BJ (cell line): ENCODE data around the gene CORO2A. TPM values are rescaled to one million over a fixed set of nuclear protein-coding genes. Genes with fewer than 3 reads are reported as not detected.
A peak's percentile ranks its signal among the peaks of the same experiment; 100 is the strongest.

Source experiments
- CTCF ChIA-PET: fragments of 350-600 bp; formaldehyde crosslinking; extraction: SDS; loops from one replicate; lab custom pipeline; 2021; ENCODE audit warnings: antibody characterized with exemption, inconsistent platforms; lab: Yijun Ruan, JAX
- POLR2A ChIA-PET: fragments of 300-600 bp; sonication (Branson Sonifier 250); formaldehyde crosslinking; extraction: SDS; loops from one replicate; lab custom pipeline; 2021; ENCODE audit warnings: antibody characterized with exemption; lab: Charles Lee
- DNase-seq: peaks from one replicate; pipeline ENCODE4 v3.0.0-alpha.2; 2011; ENCODE audit warnings: low read depth
- H3K27me3 ChIP-seq: 2 replicates; pipeline ENCODE4 v1.6.0; 2011; ENCODE audit warnings: low read length; ENCODE audit not compliant: control insufficient read depth, insufficient read depth
- H3K36me3 ChIP-seq: 2 replicates; pipeline ENCODE4 v1.5.1; 2011; ENCODE audit warnings: low read length; ENCODE audit not compliant: control insufficient read depth, insufficient read depth
- H3K4me3 ChIP-seq: 2 replicates; pipeline ENCODE4 v1.5.1; 2011; ENCODE audit warnings: low read depth, mild to moderate bottlenecking, control low read depth, low read length
- polyA plus RNA-seq: library from polyadenylated mRNA; depleted of rRNA; stranded (reverse); fragments of >200 nt; gene quantifications from 2 replicates; pipeline ENCODE4 v1.2.3, GENCODE V29; 2011
- TF ChIP-seq, protein P1 (sequence below): IDR thresholded peaks from 2 replicates; pipeline ENCODE4 v1.5.1; 2011; ENCODE audit warnings: low read depth, mild to moderate bottlenecking, control low read depth, inconsistent platforms, low read length, moderate library complexity; ENCODE audit not compliant: insufficient read depth

The CORO2A gene
- polyA plus RNA-seq, 1 experiment, result 1.5 TPM

DNA sequence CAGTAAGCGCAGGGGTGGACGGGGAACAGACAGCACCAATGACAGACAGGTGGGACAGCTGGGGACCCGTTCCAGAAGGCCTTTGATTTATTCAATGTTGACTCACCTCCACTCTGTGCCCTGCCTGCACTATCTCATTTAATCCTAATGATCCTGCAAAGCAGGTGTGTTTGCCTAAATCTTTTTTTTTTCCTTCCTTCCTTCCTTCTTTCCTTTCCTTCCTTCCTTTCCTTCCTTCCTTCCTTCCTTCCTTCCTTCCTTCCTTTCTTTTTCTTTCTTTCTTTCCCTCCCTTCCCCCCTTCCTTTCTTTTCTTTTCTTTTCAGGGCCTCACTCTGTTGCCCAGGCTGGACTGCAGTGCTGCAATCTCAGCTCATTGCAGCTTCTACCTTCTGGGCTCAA is 17.1 kb upstream of the CORO2A start:
- H3K4me3 ChIP-seq, result no peak overlapping the region
- H3K36me3 ChIP-seq, result peaks cover 33% of the 10 kb centered on the region
- DNase-seq, result no peak
- ChIA-PET POLR2A (no interaction called here), CTCF (interaction anchor here (0.7 to 9.2 kb wide), 5 partner anchors 12 to 1702 kb away, joined by 4 to 75 read pairs (median 26); partner anchors contain the start of gene TBC1D2)
- H3K27me3 ChIP-seq, result no peaks in the 10 kb centered on the region
- TF ChIP-seq, protein P1, sequence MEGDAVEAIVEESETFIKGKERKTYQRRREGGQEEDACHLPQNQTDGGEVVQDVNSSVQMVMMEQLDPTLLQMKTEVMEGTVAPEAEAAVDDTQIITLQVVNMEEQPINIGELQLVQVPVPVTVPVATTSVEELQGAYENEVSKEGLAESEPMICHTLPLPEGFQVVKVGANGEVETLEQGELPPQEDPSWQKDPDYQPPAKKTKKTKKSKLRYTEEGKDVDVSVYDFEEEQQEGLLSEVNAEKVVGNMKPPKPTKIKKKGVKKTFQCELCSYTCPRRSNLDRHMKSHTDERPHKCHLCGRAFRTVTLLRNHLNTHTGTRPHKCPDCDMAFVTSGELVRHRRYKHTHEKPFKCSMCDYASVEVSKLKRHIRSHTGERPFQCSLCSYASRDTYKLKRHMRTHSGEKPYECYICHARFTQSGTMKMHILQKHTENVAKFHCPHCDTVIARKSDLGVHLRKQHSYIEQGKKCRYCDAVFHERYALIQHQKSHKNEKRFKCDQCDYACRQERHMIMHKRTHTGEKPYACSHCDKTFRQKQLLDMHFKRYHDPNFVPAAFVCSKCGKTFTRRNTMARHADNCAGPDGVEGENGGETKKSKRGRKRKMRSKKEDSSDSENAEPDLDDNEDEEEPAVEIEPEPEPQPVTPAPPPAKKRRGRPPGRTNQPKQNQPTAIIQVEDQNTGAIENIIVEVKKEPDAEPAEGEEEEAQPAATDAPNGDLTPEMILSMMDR, result no peak

DNA sequence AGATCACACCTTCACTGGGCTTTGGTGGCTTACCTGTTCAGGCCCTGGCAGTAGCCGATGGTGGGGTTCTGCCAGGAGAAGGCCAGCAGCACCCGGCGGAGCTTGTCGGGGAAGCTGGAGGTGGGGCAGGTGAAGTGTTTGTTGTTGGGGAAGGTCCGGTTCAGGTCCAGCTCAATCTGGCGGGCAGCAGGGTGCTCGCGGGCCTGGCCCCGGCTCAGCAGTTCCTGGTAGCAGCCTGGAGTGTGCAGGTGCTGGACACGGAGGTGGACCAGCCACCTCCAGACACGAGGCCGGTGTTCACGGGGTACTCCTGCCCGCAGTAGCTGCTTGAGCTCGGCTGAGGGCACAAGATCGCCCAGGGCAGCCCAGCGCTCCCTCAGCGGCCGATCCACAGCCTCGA is 16.2 kb upstream of the CORO2A start:
- no peak for DNase-seq
- Histone ChIP-seq H3K27me3 (no peaks in the 10 kb centered on the region), H3K4me3 (no peak overlapping the region), H3K36me3 (peaks cover 30% of the 10 kb centered on the region)
- ChIA-PET CTCF (interaction anchor here (0.9 to 9.2 kb wide), 7 partner anchors 8 to 285 kb away, joined by 3 to 75 read pairs (median 25); partner anchors contain the start of gene TBC1D2), POLR2A (no interaction called here)
- TF ChIP-seq, protein P1, result no peak

DNA sequence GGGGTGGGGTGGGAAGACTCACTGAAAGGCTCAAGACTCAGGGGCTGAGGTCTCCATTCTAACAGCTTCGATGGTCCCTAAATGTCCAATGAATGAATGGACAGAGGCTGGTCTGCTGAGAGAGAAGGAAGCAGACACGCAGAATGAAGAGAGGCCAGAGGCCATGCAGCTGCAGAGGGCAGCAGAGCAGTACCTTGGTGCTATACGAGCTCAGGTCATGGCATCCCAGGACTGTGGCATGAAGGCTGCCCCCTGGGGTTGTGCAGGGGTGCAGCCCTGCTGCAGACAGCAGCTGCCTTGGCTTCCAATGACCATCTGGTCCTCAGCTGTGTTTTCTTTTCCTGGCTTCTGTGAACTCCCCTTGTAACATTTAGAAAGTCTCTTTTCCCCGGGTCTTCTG is 15.2 kb upstream of the CORO2A start:
- TF ChIP-seq, protein P1, result peak; percentile 26; the same call in 1 of the 2 replicates
- H3K4me3 ChIP-seq, result no peak overlapping the region
- peaks cover 30% of the 10 kb centered on the region for H3K36me3 ChIP-seq
- ChIA-PET CTCF (interaction anchor here (0.5 to 9.2 kb wide), 12 partner anchors 9 to 284 kb away, joined by 3 to 75 read pairs (median 6); partner anchors contain the start of gene TBC1D2), POLR2A (no interaction called here)
- DNase-seq, result no peak
- no peaks in the 10 kb centered on the region for H3K27me3 ChIP-seq

DNA sequence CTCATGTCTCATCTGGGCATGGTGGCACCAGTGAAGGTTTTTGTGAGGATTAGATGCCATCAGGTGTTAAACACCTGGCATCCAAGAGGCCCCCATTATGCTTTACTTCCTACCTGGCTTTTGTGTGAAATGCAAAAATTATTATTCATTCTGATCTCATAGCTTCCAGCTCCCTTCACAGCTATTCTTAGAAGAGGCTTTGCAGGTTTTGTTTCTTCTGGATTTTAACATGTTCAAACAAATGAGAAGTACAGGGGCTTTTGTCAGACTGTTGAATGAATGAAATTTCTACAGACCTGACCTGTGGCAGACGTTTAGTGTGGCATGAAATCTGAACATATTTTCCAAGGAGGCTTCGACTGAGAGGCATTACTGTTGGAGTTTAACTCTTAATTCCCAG is 14.3 kb upstream of the CORO2A start:
- Histone ChIP-seq H3K27me3 (no peaks in the 10 kb centered on the region), H3K4me3 (no peak overlapping the region), H3K36me3 (peaks cover 28% of the 10 kb centered on the region)
- CTCF ChIA-PET, result interaction anchor here (1.2 to 9.2 kb wide), 8 partner anchors 10 to 133 kb away, joined by 3 to 75 read pairs (median 18); partner anchors contain the start of gene TBC1D2
- POLR2A ChIA-PET, result no interaction called here
- DNase-seq, result no peak
- TF ChIP-seq, protein P1, result no peak

DNA sequence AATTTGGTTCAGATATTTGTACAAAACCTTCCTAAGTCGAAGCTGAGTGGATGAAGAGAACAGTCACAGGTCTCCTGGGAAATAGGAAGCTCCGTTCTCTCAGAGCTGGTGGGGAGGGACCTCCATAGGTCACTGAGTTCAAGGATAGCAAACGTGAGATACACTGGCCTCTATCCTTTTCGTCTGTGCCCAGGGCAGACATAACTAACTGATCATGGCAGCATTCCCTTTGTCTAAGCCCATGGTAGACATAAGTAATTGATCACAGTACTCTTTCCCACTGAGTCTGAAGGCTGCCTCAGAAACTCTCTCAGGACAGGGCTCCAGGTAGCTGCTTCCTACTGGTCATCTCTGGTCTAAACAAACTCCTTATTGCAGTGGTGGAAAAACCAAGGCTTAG is 12.3 kb upstream of the CORO2A start:
- Histone ChIP-seq H3K4me3 (no peak overlapping the region), H3K36me3 (peaks cover 24% of the 10 kb centered on the region), H3K27me3 (no peaks in the 10 kb centered on the region)
- ChIA-PET CTCF (interaction anchor here (0.5 to 9.2 kb wide), 15 partner anchors 9 to 592 kb away, joined by 3 to 75 read pairs (median 5); partner anchors contain the start of genes ANKS6, TBC1D2 and TRMO), POLR2A (no interaction called here)
- TF ChIP-seq, protein P1, result no peak
- DNase-seq, result no peak
